ENCODE results near the gene NINJ1.
A peak's percentile ranks its signal among the peaks of the same experiment; 100 is the strongest.

The NINJ1 gene

GRCh38 chr9:93134015-93134739, at the start of gene NINJ1:
Gene NINJ1, minus strand, starts transcription at chr9:93134251. Its CDS starts 34 bp downstream, at chr9:93134217.
- peak; percentile 67 to 79 (median 69) for DNase-seq (ENCODE audit: low read depth in 3 of 3, low spot score in 1 of 3)

GRCh38 chr9:93183131-93183662, 49.1 kb upstream of the NINJ1 start:
- no peak for DNase-seq (ENCODE audit: low read depth in 3 of 3, low spot score in 1 of 3)

GRCh38 chr9:93182572-93182971, 48.5 kb upstream of the NINJ1 start:
- DNase-seq (ENCODE audit: low read depth in 3 of 3, low spot score in 1 of 3): no peak

- no peak for DNase-seq (ENCODE audit: low read depth in 3 of 3, low spot score in 1 of 3)
These were observed 47.8 kb upstream of the NINJ1 start for GRCh38 chr9:93181672-93182435.

- no peak for DNase-seq (ENCODE audit: low read depth in 3 of 3, low spot score in 1 of 3)
These were observed 46.9 kb upstream of the NINJ1 start for GRCh38 chr9:93180938-93181337.

GRCh38 chr9:93178851-93179786, 45.1 kb upstream of the NINJ1 start:
- DNase-seq (ENCODE audit: low read depth in 3 of 3, low spot score in 1 of 3): no peak

GRCh38 chr9:93177676-93178075, 43.6 kb upstream of the NINJ1 start:
- DNase-seq (ENCODE audit: low read depth in 3 of 3, low spot score in 1 of 3): no peak

- no peak for DNase-seq (ENCODE audit: low read depth in 3 of 3, low spot score in 1 of 3)
These were observed 40.9 kb upstream of the NINJ1 start for GRCh38 chr9:93174976-93175375.

- DNase-seq (ENCODE audit: low read depth in 3 of 3, low spot score in 1 of 3): no peak
These were observed 39.5 kb upstream of the NINJ1 start for GRCh38 chr9:93173365-93174051.

GRCh38 chr9:93172666-93173364, 38.8 kb upstream of the NINJ1 start:
- DNase-seq (ENCODE audit: low read depth in 3 of 3, low spot score in 1 of 3): no peak

- DNase-seq (ENCODE audit: low read depth in 3 of 3, low spot score in 1 of 3): no peak
These were observed 37.4 kb upstream of the NINJ1 start for GRCh38 chr9:93171261-93171990.

GRCh38 chr9:93170571-93170970, 36.5 kb upstream of the NINJ1 start:
- DNase-seq (ENCODE audit: low read depth in 3 of 3, low spot score in 1 of 3): no peak

- DNase-seq (ENCODE audit: low read depth in 3 of 3, low spot score in 1 of 3): no peak
These were observed 35.4 kb upstream of the NINJ1 start for GRCh38 chr9:93169444-93169843.

- DNase-seq (ENCODE audit: low read depth in 3 of 3, low spot score in 1 of 3): no peak
These were observed 34.5 kb upstream of the NINJ1 start for GRCh38 chr9:93168581-93168980.

GRCh38 chr9:93167838-93168237, 33.8 kb upstream of the NINJ1 start:
- DNase-seq (ENCODE audit: low read depth in 3 of 3, low spot score in 1 of 3): no peak

- DNase-seq (ENCODE audit: low read depth in 3 of 3, low spot score in 1 of 3): no peak
These were observed 33.1 kb upstream of the NINJ1 start for GRCh38 chr9:93167185-93167584.

GRCh38 chr9:93166699-93167098, 32.6 kb upstream of the NINJ1 start:
- no peak for DNase-seq (ENCODE audit: low read depth in 3 of 3, low spot score in 1 of 3)

GRCh38 chr9:93164085-93164484, 30.0 kb upstream of the NINJ1 start:
- DNase-seq (ENCODE audit: low read depth in 3 of 3, low spot score in 1 of 3): no peak

GRCh38 chr9:93161786-93162562, 27.9 kb upstream of the NINJ1 start:
- DNase-seq (ENCODE audit: low read depth in 3 of 3, low spot score in 1 of 3): no peak
